Measurements from ENCODE around the gene PRDM8. TPM values are rescaled to one million over a fixed set of nuclear protein-coding genes. Genes with fewer than 3 reads are reported as not detected.

Gene PRDM8
- total and polyA plus RNA-seq, 4 donors = 0.46 to 5.0 (median 2.1) TPM

GRCh38 chr4:80184053-80184824 is 13.1 kb upstream of the PRDM8 start:
- WGBS, 2 donors = 1% methylated on average over 19 to 46 of the region's 46 CpGs
- peak; percentile 70 for TF ChIP-seq CTCF (IDR thresholded peaks at IDR 0.05; ENCODE audit: control extremely low read depth, extremely low read depth)
- Histone ChIP-seq H3K36me3 (ENCODE audit: control insufficient read depth in 4 of 4, insufficient read depth in 4 of 4, low read length in 4 of 4) (no peaks in the 10 kb centered on the region), H3K27ac (ENCODE audit: low read depth in 1 of 2, low read length in 1 of 2) (no peak overlapping the region), H3K9ac (ENCODE audit: insufficient read depth in 1 of 2, low read length in 2 of 2) (no peak overlapping the region), H3K4me3 (peak overlapping the region; percentile 52), H3K4me1 (ENCODE audit: control insufficient read depth in 5 of 5, insufficient read depth in 5 of 5, low read length in 5 of 5) (peaks cover 0 to 26% (median 7%) of the 10 kb centered on the region in 5 donors), H3K27me3 (ENCODE audit: control insufficient read depth in 3 of 3, insufficient read depth in 3 of 3, low read length in 2 of 3) (peaks cover 0 to 73% (median 44%) of the 10 kb centered on the region in 3 donors), H3K9me3 (ENCODE audit: control insufficient read depth in 4 of 4, insufficient read depth in 3 of 4, low read length in 3 of 4) (peaks cover 0 to under 1% (median 0%) of the 10 kb centered on the region in 4 donors)
- ATAC-seq (ENCODE audit: insufficient read depth, low FRiP score) (peak; percentile 94), DNase-seq (peak; percentile 63 to 77 (median 73))

- H3K4me1 ChIP-seq (ENCODE audit: control insufficient read depth in 5 of 5, insufficient read depth in 5 of 5, low read length in 5 of 5) = peaks cover 0 to 32% (median 10%) of the 10 kb centered on the region in 5 donors
- no peak overlapping the region for H3K4me3 ChIP-seq
- no peak overlapping the region for H3K9ac ChIP-seq (ENCODE audit: insufficient read depth in 1 of 2, low read length in 2 of 2)
- peaks cover under 1 to 81% (median 53%) of the 10 kb centered on the region in 3 donors for H3K27me3 ChIP-seq (ENCODE audit: control insufficient read depth in 3 of 3, insufficient read depth in 3 of 3, low read length in 2 of 3)
- 1 to 4% methylated on average over 42 of the region's 42 CpGs for WGBS, 2 donors
- H3K9me3 ChIP-seq (ENCODE audit: control insufficient read depth in 4 of 4, insufficient read depth in 3 of 4, low read length in 3 of 4) = no peaks in the 10 kb centered on the region
- H3K27ac ChIP-seq (ENCODE audit: low read depth in 1 of 2, low read length in 1 of 2) = no peak overlapping the region
- no peak for TF ChIP-seq CTCF (IDR thresholded peaks at IDR 0.05; ENCODE audit: control extremely low read depth, extremely low read depth)
- H3K36me3 ChIP-seq (ENCODE audit: control insufficient read depth in 4 of 4, insufficient read depth in 4 of 4, low read length in 4 of 4) = no peaks in the 10 kb centered on the region
- DNase-seq (peak in 1 of 3 donors; percentile 23), ATAC-seq (ENCODE audit: insufficient read depth, low FRiP score) (no peak)
Measured at GRCh38 chr4:80184825-80185756, 12.2 kb upstream of the PRDM8 start.

- TF ChIP-seq CTCF (IDR thresholded peaks at IDR 0.05; ENCODE audit: control extremely low read depth, extremely low read depth) = no peak
- H3K9ac ChIP-seq (ENCODE audit: insufficient read depth in 1 of 2, low read length in 2 of 2) = no peak overlapping the region
- ATAC-seq (ENCODE audit: insufficient read depth, low FRiP score) (no peak), DNase-seq (peak in 1 of 3 donors; percentile 43)
- H3K36me3 ChIP-seq (ENCODE audit: control insufficient read depth in 4 of 4, insufficient read depth in 4 of 4, low read length in 4 of 4) = no peaks in the 10 kb centered on the region
- no peak overlapping the region for H3K27ac ChIP-seq (ENCODE audit: low read depth in 1 of 2, low read length in 1 of 2)
- H3K4me3 ChIP-seq = no peak overlapping the region
- peaks cover 4 to 90% (median 61%) of the 10 kb centered on the region in 3 donors for H3K27me3 ChIP-seq (ENCODE audit: control insufficient read depth in 3 of 3, insufficient read depth in 3 of 3, low read length in 2 of 3)
- H3K4me1 ChIP-seq (ENCODE audit: control insufficient read depth in 5 of 5, insufficient read depth in 5 of 5, low read length in 5 of 5) = peaks cover 0 to 36% (median 10%) of the 10 kb centered on the region in 5 donors
- H3K9me3 ChIP-seq (ENCODE audit: control insufficient read depth in 4 of 4, insufficient read depth in 3 of 4, low read length in 3 of 4) = no peaks in the 10 kb centered on the region
- WGBS, 2 donors = 10 to 19% methylated on average over 23 of the region's 23 CpGs
Measured at GRCh38 chr4:80185787-80186548, 11.3 kb upstream of the PRDM8 start.
